Measurements from ENCODE around the gene YY1AP1. TPM values are rescaled to one million over a fixed set of nuclear protein-coding genes. Genes with fewer than 3 reads are reported as not detected.

Gene YY1AP1
- total RNA-seq, 1 experiment from 2014 or later: 38.3 TPM

- no peaks in the 10 kb centered on the region for H3K9me3 ChIP-seq (ENCODE audit: insufficient read depth, low read depth)
- peaks cover 15% of the 10 kb centered on the region; the same call in 1 of the 2 replicates for H3F3A ChIP-seq (ENCODE audit: insufficient read depth, low read depth)
- peaks cover 2% of the 10 kb centered on the region; the same call in 1 of the 2 replicates for H3K36me3 ChIP-seq (ENCODE audit: low read depth)
- CTCF ChIA-PET: interaction anchor here (0.6 kb wide), 1 partner anchor 69 kb away, joined by 4 read pairs; no protein-coding TSS in a partner anchor
- H3K4me2 ChIP-seq: no peak overlapping the region
- intact Hi-C loops (cut with micrococcal nuclease; ENCODE audit: unreplicated experiment): no loop called here
- H4K20me1 ChIP-seq (ENCODE audit: insufficient read depth): no peaks in the 10 kb centered on the region
- H3K4me1 ChIP-seq (replicated peaks; ENCODE audit: insufficient read depth): peaks cover 10% of the 10 kb centered on the region
- POLR2A ChIA-PET (ENCODE audit: unreplicated experiment): no interaction called here
- DNase-seq: no peak
- no peaks in the 10 kb centered on the region for H3K27me3 ChIP-seq (ENCODE audit: insufficient read depth, low read depth)
- H2AFZ ChIP-seq: no peak overlapping the region
- H3K9me2 ChIP-seq (ENCODE audit: insufficient read depth): no peaks in the 10 kb centered on the region
- no peak overlapping the region for H3K4me3 ChIP-seq
- TF ChIP-seq EZH2 (IDR thresholded peaks at IDR 0.05; ENCODE audit: low read depth) (no peak), CTCF (conservative IDR thresholded peaks at IDR 0.05) (no peak)
- no TSS peak for BruUV-seq (replicated peaks)
- no peak overlapping the region for H3K27ac ChIP-seq
- no peaks in the 10 kb centered on the region for H3K79me2 ChIP-seq (ENCODE audit: low read depth)
These were observed 31.1 kb downstream of the YY1AP1 start for GRCh38 chr1:155657463-155657862.

GRCh38 chr1:155652951-155653350, 35.6 kb downstream of the YY1AP1 start:
- Histone ChIP-seq H3F3A (ENCODE audit: insufficient read depth, low read depth) (peaks cover 58% of the 10 kb centered on the region), H3K4me3 (no peak overlapping the region), H3K27ac (peak overlapping the region; percentile 89), H3K9me2 (ENCODE audit: insufficient read depth) (no peaks in the 10 kb centered on the region), H3K36me3 (ENCODE audit: low read depth) (no peaks in the 10 kb centered on the region), H4K20me1 (ENCODE audit: insufficient read depth) (no peaks in the 10 kb centered on the region), H3K4me1 (replicated peaks; ENCODE audit: insufficient read depth) (peaks cover 31% of the 10 kb centered on the region), H3K79me2 (ENCODE audit: low read depth) (no peaks in the 10 kb centered on the region), H3K27me3 (ENCODE audit: insufficient read depth, low read depth) (no peaks in the 10 kb centered on the region), H2AFZ (0 out of 2 replicates have a peak overlapping the region, but pooled peaks have one; percentile 67), H3K9me3 (ENCODE audit: insufficient read depth, low read depth) (no peaks in the 10 kb centered on the region), H3K4me2 (peak overlapping the region; percentile 76)
- BruUV-seq (replicated peaks): no TSS peak
- intact Hi-C loops (cut with micrococcal nuclease; ENCODE audit: unreplicated experiment): loop anchor here (2.0 kb wide), 1 partner anchor 36 kb away; the partner anchor contains the start of genes DAP3 and YY1AP1
- ChIA-PET POLR2A (ENCODE audit: unreplicated experiment) (interaction anchor here (0.6 kb wide), 1 partner anchor 186 kb away, joined by 6 read pairs; no protein-coding TSS in a partner anchor), CTCF (no interaction called here)
- TF ChIP-seq CTCF (conservative IDR thresholded peaks at IDR 0.05): no peak
- TF ChIP-seq EZH2 (IDR thresholded peaks at IDR 0.05; ENCODE audit: low read depth): no peak
- peak in 1 of 2 experiments; percentile 26 for DNase-seq

- CTCF ChIA-PET: interaction anchor here (0.5 to 1.0 kb wide), 3 partner anchors 89 to 573 kb away, joined by 3 to 4 read pairs (median 3); no protein-coding TSS in a partner anchor
These were observed 36.5 kb downstream of the YY1AP1 start for GRCh38 chr1:155651861-155652661.

More at GRCh38 chr1:155651861-155652661, 36.5 kb downstream of the YY1AP1 start:
- Histone ChIP-seq H3K4me1 (replicated peaks; ENCODE audit: insufficient read depth) (peaks cover 31% of the 10 kb centered on the region), H4K20me1 (ENCODE audit: insufficient read depth) (no peaks in the 10 kb centered on the region), H3K36me3 (ENCODE audit: low read depth) (no peaks in the 10 kb centered on the region), H3F3A (ENCODE audit: insufficient read depth, low read depth) (peaks cover 61% of the 10 kb centered on the region), H3K79me2 (ENCODE audit: low read depth) (no peaks in the 10 kb centered on the region), H3K27ac (peak overlapping the region; percentile 89), H2AFZ (peak overlapping the region; percentile 67), H3K9me3 (ENCODE audit: insufficient read depth, low read depth) (no peaks in the 10 kb centered on the region), H3K9me2 (ENCODE audit: insufficient read depth) (no peaks in the 10 kb centered on the region), H3K4me2 (peak overlapping the region; percentile 76), H3K27me3 (ENCODE audit: insufficient read depth, low read depth) (no peaks in the 10 kb centered on the region), H3K4me3 (peak overlapping the region; percentile 44; the same call in 1 of the 2 replicates)
- TF ChIP-seq CTCF (conservative IDR thresholded peaks at IDR 0.05) (no peak), EZH2 (IDR thresholded peaks at IDR 0.05; ENCODE audit: low read depth) (no peak)
- TSS peak; percentile 66 for BruUV-seq (replicated peaks)
- POLR2A ChIA-PET (ENCODE audit: unreplicated experiment): interaction anchor here (0.7 kb wide), 1 partner anchor 140 kb away, joined by 3 read pairs; no protein-coding TSS in a partner anchor
- intact Hi-C loops (cut with micrococcal nuclease; ENCODE audit: unreplicated experiment): loop anchor here (2.0 kb wide), 1 partner anchor 37 kb away; the partner anchor contains the start of genes DAP3 and YY1AP1
- peak in 1 of 2 experiments; percentile 81 for DNase-seq

Data from PC-9 (cell line).